GM12878 (cell line): ENCODE data around the gene CNTD1. TPM values are rescaled to one million over a fixed set of nuclear protein-coding genes. Genes with fewer than 3 reads are reported as not detected.

Experiments
- ATAC-seq: fragments of 200-7000 bp; cut with Tn5 transposase; 3 replicates; pipeline ENCODE4 v1.9.1; 2020; ENCODE audit warnings: mild to moderate bottlenecking, moderate library complexity
- BruUV-seq: library from RNA; stranded (reverse); fragments of 400-500 nt; replicated peaks from 2 replicates; lab custom pipeline; 2021; lab: Mats Ljungman, UMichigan
- CTCF ChIA-PET: fragments of 300-600 bp; sonication (Branson Sonifier 250); formaldehyde crosslinking; extraction: SDS; loops from one replicate; lab custom pipeline; 2021; ENCODE audit warnings: inconsistent platforms; lab: Yijun Ruan, JAX
- POLR2A ChIA-PET: fragments of 350-600 bp; formaldehyde crosslinking; extraction: SDS; loops from one replicate; lab custom pipeline; 2021; ENCODE audit warnings: inconsistent platforms; lab: Charles Lee
- RAD21 ChIA-PET: fragments of 300-600 bp; sonication (Branson Sonifier 250); formaldehyde crosslinking; loops from one replicate; lab custom pipeline; 2023; ENCODE audit warnings: antibody characterized with exemption; ENCODE audit not compliant: unreplicated experiment; lab: Charles Lee
- SMC1A ChIA-PET: fragments of 300-600 bp; sonication (Branson Sonifier 250); formaldehyde crosslinking; loops from one replicate; lab custom pipeline; 2023; ENCODE audit not compliant: unreplicated experiment, uncharacterized antibody; lab: Charles Lee
- DNase-seq: peaks from one replicate; pipeline ENCODE4 v3.0.0-alpha.2; 2011; ENCODE audit warnings: low read depth, low spot score
- FAIRE-seq: peaks from 3 replicates; lab custom pipeline; 2011; peaks lifted over from hg19 to GRCh38; lab: Jason Lieb, UNC
- H2AFZ ChIP-seq: 2 replicates; pipeline ENCODE4 v1.6.0; 2011; ENCODE audit warnings: low read depth, low read length, control low read depth; ENCODE audit not compliant: control insufficient read depth
- H3K27ac ChIP-seq: 2 replicates; pipeline ENCODE4 v1.5.1; 2011; ENCODE audit warnings: control low read depth; ENCODE audit not compliant: control insufficient read depth, insufficient read depth
- H3K27me3 ChIP-seq, 2 experiments: replicated peaks in 1 of 2; 2 replicates each; pipeline versions ENCODE4 v1.6.0 to v1.6.1; 2011; ENCODE audit warnings: low read length in 1 of 2; ENCODE audit not compliant: control insufficient read depth in 2 of 2, insufficient read depth in 2 of 2
- H3K36me3 ChIP-seq, 2 experiments: 2 replicates each; pipeline ENCODE4 v1.5.1; 2011; ENCODE audit warnings: low read length in 1 of 2; ENCODE audit not compliant: control insufficient read depth in 2 of 2, insufficient read depth in 2 of 2
- H3K4me1 ChIP-seq: 2 replicates; pipeline ENCODE4 v1.6.1; 2011; ENCODE audit warnings: mild to moderate bottlenecking, low read length, moderate library complexity, mixed read lengths; ENCODE audit not compliant: control insufficient read depth, insufficient read depth
- H3K4me2 ChIP-seq: 2 replicates; pipeline ENCODE4 v1.6.0; 2011; ENCODE audit warnings: control low read depth; ENCODE audit not compliant: control insufficient read depth, insufficient read depth
- H3K4me3 ChIP-seq: fragments of 200-600 bp; sonication (generic); 2 replicates; pipeline ENCODE4 v1.5.1; 2016
- H3K79me2 ChIP-seq: 2 replicates; pipeline ENCODE4 v1.6.0; 2011; ENCODE audit warnings: low read length; ENCODE audit not compliant: control insufficient read depth, insufficient read depth
- H3K9ac ChIP-seq: 2 replicates; pipeline ENCODE4 v1.8.0; 2011; ENCODE audit warnings: low read length, control low read depth, mixed read lengths; ENCODE audit not compliant: control insufficient read depth, insufficient read depth
- H3K9me3 ChIP-seq: replicated peaks from 3 replicates; pipeline ENCODE4 v1.5.1; 2011; ENCODE audit warnings: mild to moderate bottlenecking, low read length; ENCODE audit not compliant: control insufficient read depth, insufficient read depth
- H4K20me1 ChIP-seq: 2 replicates; pipeline ENCODE4 v1.6.0; 2011; ENCODE audit not compliant: control insufficient read depth, insufficient read depth
- CHD1 ChIP-seq: IDR thresholded peaks from 2 replicates; pipeline ENCODE4 v1.6.1; 2012; ENCODE audit warnings: low read depth, low read length, improper control_type of control experiment
- E4F1 ChIP-seq: fragments of 450-650 bp; IDR thresholded peaks from 2 replicates; pipeline ENCODE4 v1.6.1; 2018; ENCODE audit warnings: borderline replicate concordance, mild to moderate bottlenecking; ENCODE audit not compliant: partially characterized antibody
- ELK1 ChIP-seq: IDR thresholded peaks from 2 replicates; pipeline ENCODE4 v1.6.1; 2012; ENCODE audit warnings: low read depth, low read length, improper control_type of control experiment
- IRF5 ChIP-seq: fragments of 450-650 bp; IDR thresholded peaks from 2 replicates; pipeline ENCODE4 v1.6.1; 2017; ENCODE audit warnings: borderline replicate concordance
- JUND ChIP-seq: IDR thresholded peaks from 2 replicates; pipeline ENCODE4 v1.6.1; 2012; ENCODE audit warnings: low read depth, mild to moderate bottlenecking, low read length, improper control_type of control experiment, moderate library complexity
- LARP7 ChIP-seq: fragments of 450-650 bp; IDR thresholded peaks from 2 replicates; pipeline ENCODE4 v1.6.1; 2017; ENCODE audit warnings: mild to moderate bottlenecking
- MTA2 ChIP-seq: fragments of 450-650 bp; IDR thresholded peaks from 2 replicates; pipeline ENCODE4 v1.6.1; 2016; ENCODE audit warnings: low read depth, mild to moderate bottlenecking, moderate library complexity
- RFX5 ChIP-seq: IDR thresholded peaks from 2 replicates; pipeline ENCODE4 v1.6.1; 2011; ENCODE audit warnings: low read depth, low read length, improper control_type of control experiment
- SIN3A ChIP-seq: IDR thresholded peaks from 2 replicates; pipeline ENCODE4 v1.6.1; 2012; ENCODE audit warnings: low read depth, low read length, improper control_type of control experiment
- SIX5 ChIP-seq: IDR thresholded peaks from 2 replicates; pipeline ENCODE4 v1.6.1; 2011; ENCODE audit warnings: mild to moderate bottlenecking, low read depth, low read length, moderate library complexity; ENCODE audit not compliant: severe bottlenecking
- SPI1 ChIP-seq: IDR thresholded peaks from 2 replicates; pipeline ENCODE4 v1.6.1; 2011; ENCODE audit warnings: low read depth, mild to moderate bottlenecking, low read length, moderate library complexity, borderline replicate concordance; ENCODE audit not compliant: insufficient read depth
- WGBS: methylation state at CpG from one replicate; pipeline ENCODE4 v1.1.6; 2016; ENCODE audit warnings: low lambda C conversion rate; ENCODE audit not compliant: insufficient replicate concordance, insufficient coverage; ENCODE audit errors: missing lambda C conversion rate; 5-methylcytosine and 5-hydroxymethylcytosine counted together
- in situ Hi-C: fragments of 300-500 bp; cut with MboI; formaldehyde crosslinking; loops from 9 replicates; pipeline ENCODE4 v1.14.3; 2018; ENCODE audit warnings: mixed read lengths
- intact Hi-C: fragments of 100-400 bp; cut with micrococcal nuclease; formaldehyde crosslinking; loops from one replicate; pipeline ENCODE4 v1.14.2; 2022; ENCODE audit not compliant: unreplicated experiment
- polyA plus RNA-seq, 11 experiments: library from polyadenylated mRNA; depleted of rRNA in 4 of 11; unstranded in 6 of 11; stranded (reverse) in 5 of 11; fragments of >200 nt; fragmentation: Nextera tagmentation in 4 of 11; fragmentation: Illumina TruSeq in 1 of 11; extraction: Ambion mirVana in 4 of 11; extraction: Trizol in 1 of 11; gene quantifications; 1 replicate in 1 of 11; 2 replicates in 10 of 11; pipeline versions ENCODE4 v1.2.1 to v1.2.3, GENCODE V29; 2011 to 2016; ENCODE audit warnings: inconsistent platforms in 2 of 11, missing spikeins in 2 of 11, low read depth in 1 of 11
- total RNA-seq, 4 experiments: library from RNA; depleted of rRNA in 3 of 4; stranded (reverse); fragments of >200 nt in 3 of 4; fragmentation: Illumina TruSeq in 1 of 4; extraction: Trizol in 1 of 4; gene quantifications; 2 replicates each; pipeline versions ENCODE4 v1.2.1 to v1.2.3, GENCODE V29; 2013 to 2021

Gene CNTD1
- total and polyA plus RNA-seq, 10 of the 15 experiments (the other 5 are each of a cell fraction or from before 2014, with no cell fraction given): 0.06 to 1.5 (median 1.1) TPM; not detected in 4

- POLR2A ChIA-PET: interaction anchor here (0.5 kb wide), 1 partner anchor 193 kb away, joined by 4 read pairs; no protein-coding TSS in a partner anchor
- H3K27ac ChIP-seq: no peak overlapping the region
- 50% methylated on average over 25 of the region's 25 CpGs for WGBS
- no peaks in the 10 kb centered on the region; the same call in 1 of the 2 replicates for H4K20me1 ChIP-seq
- H3K9me3 ChIP-seq: no peaks in the 10 kb centered on the region; the same call in 2 of the 3 replicates
- FAIRE-seq (no peak), ATAC-seq (no peak), DNase-seq (no peak)
- intact Hi-C loops (no loop called here), in situ Hi-C loops (no loop called here)
- H3K9ac ChIP-seq: no peak overlapping the region
- peaks cover 7 to 21% of the 10 kb centered on the region in 2 experiments for H3K27me3 ChIP-seq
- CTCF ChIA-PET: no interaction called here
- no peak for TF ChIP-seq CHD1
- 0 out of 2 replicates have a peak, but pooled peaks have one; percentile 23 for TF ChIP-seq SPI1
- RAD21 ChIA-PET: no interaction called here
- no peaks in the 10 kb centered on the region for H3K79me2 ChIP-seq
- no peaks in the 10 kb centered on the region; a peak in 1 of 4 replicates for H3K36me3 ChIP-seq
- SMC1A ChIA-PET: no interaction called here
- 0 out of 2 replicates have a peak overlapping the region, but pooled peaks have one; percentile 9 for H3K4me2 ChIP-seq
- H2AFZ ChIP-seq: no peak overlapping the region
- H3K4me3 ChIP-seq: no peak overlapping the region
- no peaks in the 10 kb centered on the region for H3K4me1 ChIP-seq
- BruUV-seq: no TSS peak
These were observed 14.3 kb upstream of the CNTD1 start for GRCh38 chr17:42784409-42784808.

GRCh38 chr17:42784811-42785592, 13.7 kb upstream of the CNTD1 start:
- ChIA-PET CTCF (no interaction called here), POLR2A (interaction anchor here (0.5 to 0.7 kb wide), 2 partner anchors 189 to 193 kb away, joined by 4 read pairs; no protein-coding TSS in a partner anchor), RAD21 (no interaction called here), SMC1A (no interaction called here)
- 45% methylated on average over 51 of the region's 52 CpGs for WGBS
- Histone ChIP-seq H3K27ac (no peak overlapping the region), H3K27me3 (peaks cover 7 to 21% of the 10 kb centered on the region in 2 experiments), H3K79me2 (no peaks in the 10 kb centered on the region), H2AFZ (no peak overlapping the region), H3K9me3 (no peaks in the 10 kb centered on the region; the same call in 2 of the 3 replicates), H3K4me2 (no peak overlapping the region), H3K4me1 (no peaks in the 10 kb centered on the region), H3K36me3 (no peaks in the 10 kb centered on the region; a peak in 1 of 4 replicates), H3K4me3 (no peak overlapping the region), H3K9ac (no peak overlapping the region), H4K20me1 (no peaks in the 10 kb centered on the region; the same call in 1 of the 2 replicates)
- intact Hi-C loops: no loop called here
- DNase-seq (no peak), ATAC-seq (no peak), FAIRE-seq (no peak)
- in situ Hi-C loops: no loop called here
- no TSS peak for BruUV-seq
- TF ChIP-seq MTA2 (no peak), JUND (no peak), ELK1 (no peak), RFX5 (no peak), LARP7 (no peak), E4F1 (no peak), SIN3A (no peak), IRF5 (no peak), SIX5 (no peak)
